Vagina (tissue), 2 donors: ENCODE data around the gene TIE1. TPM values are rescaled to one million over a fixed set of nuclear protein-coding genes. Genes with fewer than 3 reads are reported as not detected.

ENCODE experiments used
- DNase-seq, 2 donors: peaks; one replicate each; pipeline ENCODE4 v3.0.0-alpha.2; 2017; ENCODE audit errors: extremely low spot score in 2 of 2
- H3K27ac ChIP-seq: fragments of 200-600 bp; sonication (generic); one replicate; pipeline ENCODE4 v1.5.1; 2019
- H3K27me3 ChIP-seq: fragments of 200-600 bp; sonication (generic); one replicate; pipeline ENCODE4 v1.5.1; 2019
- H3K36me3 ChIP-seq, 2 donors: fragments of 200-600 bp; sonication (generic); one replicate each; pipeline ENCODE4 v1.5.1; 2017 to 2019
- H3K4me1 ChIP-seq: fragments of 200-600 bp; sonication (generic); one replicate; pipeline ENCODE4 v1.5.1; 2019
- H3K4me3 ChIP-seq, 2 donors: fragments of 200-600 bp; sonication (generic); 1 replicate in 1 of 2; 2 replicates in 1 of 2; pipeline ENCODE4 v1.5.1; 2016 to 2019
- H3K9me3 ChIP-seq: fragments of 200-600 bp; sonication (generic); one replicate; pipeline ENCODE4 v1.5.1; 2019
- CTCF ChIP-seq, 3 experiments: fragments of 450-650 bp in 2 of 3; fragments of 200-600 bp in 1 of 3; sonication (generic) in 1 of 3; IDR thresholded peaks; one replicate each; pipeline ENCODE4 v1.5.1; 2017 to 2019; ENCODE audit warnings: antibody characterized with exemption in 3 of 3, mild to moderate bottlenecking in 2 of 3, moderate library complexity in 2 of 3
- POLR2A ChIP-seq, 2 donors: fragments of 450-650 bp; IDR thresholded peaks; one replicate each; pipeline ENCODE4 v1.6.1; 2017; ENCODE audit warnings: antibody characterized with exemption in 2 of 2, mild to moderate bottlenecking in 2 of 2, moderate library complexity in 2 of 2
- POLR2AphosphoS5 ChIP-seq, 2 donors: sonication (generic); formaldehyde crosslinking; IDR thresholded peaks; one replicate each; pipeline ENCODE4 v1.9.0; 2017; ENCODE audit warnings: antibody characterized with exemption in 2 of 2, mild to moderate bottlenecking in 2 of 2, low read depth in 1 of 2; ENCODE audit not compliant: insufficient read depth in 1 of 2
- intact Hi-C: fragments of 100-400 bp; cut with DNase I; formaldehyde crosslinking; loops from one replicate; pipeline ENCODE4 v1.15.1; 2023
- microRNA-seq: library from miRNA; unstranded; fragments of <30 nt; microRNA quantifications from one replicate; pipeline ENCODE4, GENCODE V29; 2017; ENCODE audit warnings: borderline number of aligned reads, borderline replicate concordance
- total RNA-seq: library from RNA; depleted of rRNA; stranded (reverse); fragments of >200 nt; gene quantifications from one replicate; pipeline ENCODE4 v1.2.3, GENCODE V29; 2016

TIE1 gene
- total RNA-seq, 1 donor from 2014 or later: 36.1 TPM

GRCh38 chr1:43372172-43372571 lies 71.4 kb downstream of the TIE1 start:
- Histone ChIP-seq H3K27me3 (no peaks in the 10 kb centered on the region), H3K4me3 (no peak overlapping the region), H3K36me3 (no peaks in the 10 kb centered on the region), H3K27ac (no peak overlapping the region), H3K9me3 (no peaks in the 10 kb centered on the region), H3K4me1 (peaks cover 17% of the 10 kb centered on the region)
- TF ChIP-seq POLR2A (IDR thresholded peaks at IDR 0.05) (no peak), POLR2AphosphoS5 (IDR thresholded peaks at IDR 0.05; ENCODE audit: insufficient read depth in 1 of 2, low read depth in 1 of 2) (no peak), CTCF (IDR thresholded peaks at IDR 0.05) (no peak)
- intact Hi-C loops: no loop called here
- no peak for DNase-seq

Small RNA genes within 50 kb of the gene (microRNA-seq; reads per million reads assigned to microRNA genes)
- gene MIR6734: 1.9 reads per million

Other genes with a start within 250 kb of the TIE1 start
- 43.5 TPM for gene EBNA1BP2, start 128.7 kb upstream of the TIE1 start, total RNA-seq
- not detected for gene CFAP57, start 128.7 kb upstream of the TIE1 start, total RNA-seq
- 1.2 TPM for gene TMEM125, start 31.0 kb upstream of the TIE1 start, total RNA-seq
- gene C1orf210, start 15.4 kb upstream of the TIE1 start, total RNA-seq: 2.2 TPM
- gene MPL, start 36.8 kb downstream of the TIE1 start, total RNA-seq: not detected
- 11.0 TPM for gene CDC20, start 58.0 kb downstream of the TIE1 start, total RNA-seq
- gene ELOVL1, start 67.0 kb downstream of the TIE1 start, total RNA-seq: 62.1 TPM
- 33.6 TPM for gene MED8, start 88.8 kb downstream of the TIE1 start, total RNA-seq
- 42.5 TPM for gene SZT2, start 88.9 kb downstream of the TIE1 start, total RNA-seq
- gene HYI, start 152.9 kb downstream of the TIE1 start, total RNA-seq: 25.8 TPM
- 139 TPM for gene PTPRF, start 229.9 kb downstream of the TIE1 start, total RNA-seq